ENCODE data around the gene GSG1L.

Gene GSG1L

GRCh38 chr16:28063591-28064061 lies at the start of gene GSG1L:
Gene GSG1L, minus strand, starts transcription at chr16:28063714. Its CDS starts 290 bp downstream, at chr16:28063424.
- no peak for DNase-seq (ENCODE audit: low spot score)

- no peak for DNase-seq (ENCODE audit: low spot score)
Observed at GRCh38 chr16:28112908-28113307, 49.4 kb upstream of the GSG1L start.

- no peak for DNase-seq (ENCODE audit: low spot score)
Observed at GRCh38 chr16:28110977-28111376, 47.5 kb upstream of the GSG1L start.

- DNase-seq (ENCODE audit: low spot score) = no peak
Observed at GRCh38 chr16:28110479-28110878, 47.0 kb upstream of the GSG1L start.

DNA sequence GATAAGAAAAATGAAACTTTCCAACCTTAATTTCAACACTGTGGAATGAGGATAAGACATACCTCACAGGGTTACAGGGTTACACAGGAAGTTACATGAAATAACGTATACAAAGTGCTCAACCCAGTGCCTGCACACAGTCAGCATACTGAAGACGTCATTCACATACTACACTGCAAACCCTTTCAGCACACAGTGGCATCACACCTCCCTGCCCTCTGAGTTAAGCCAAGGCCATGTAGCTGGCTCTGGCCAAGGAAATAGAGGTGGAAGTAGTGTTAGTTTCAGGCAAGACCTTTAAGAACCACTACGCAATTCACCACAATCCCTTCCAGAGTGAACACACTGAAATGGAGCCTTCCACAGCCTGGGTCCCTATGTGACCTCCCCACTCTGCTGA lies 46.6 kb upstream of the GSG1L start:
- DNase-seq (ENCODE audit: low spot score) = no peak

DNA sequence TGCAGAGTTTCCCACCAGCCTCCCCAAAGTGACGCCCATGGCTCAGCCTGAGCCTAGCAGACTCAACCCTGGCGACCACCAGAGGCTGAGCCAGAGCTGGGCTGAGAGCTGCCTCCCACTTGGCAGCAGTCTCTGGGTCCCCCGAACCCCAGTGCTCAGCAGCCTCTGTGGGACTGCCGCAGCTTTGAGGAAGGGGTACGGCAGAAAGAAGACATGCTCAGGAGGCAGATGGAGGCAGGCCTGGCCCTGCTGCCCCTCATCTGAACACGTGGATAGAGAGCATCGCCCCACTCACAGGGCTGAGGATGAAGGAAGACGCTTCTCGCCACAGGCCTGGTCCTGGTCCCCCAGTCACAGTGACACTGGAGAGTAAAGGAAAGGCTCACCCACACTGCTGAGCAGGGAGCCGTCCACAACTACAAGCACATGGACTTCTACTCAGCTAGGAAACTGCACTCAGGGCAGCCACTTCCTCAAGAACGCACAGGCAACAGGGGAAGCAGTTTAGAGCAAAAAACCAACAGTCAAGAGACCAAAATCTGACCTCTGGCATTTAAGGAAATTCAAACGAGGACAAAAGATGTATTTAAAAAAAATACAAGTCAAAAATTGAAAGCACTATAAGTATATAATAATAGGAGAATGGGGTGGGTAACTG lies 45.2 kb upstream of the GSG1L start:
- no peak for DNase-seq (ENCODE audit: low spot score)

- no peak for DNase-seq (ENCODE audit: low spot score)
Observed at GRCh38 chr16:28107232-28107631, 43.7 kb upstream of the GSG1L start.

DNA sequence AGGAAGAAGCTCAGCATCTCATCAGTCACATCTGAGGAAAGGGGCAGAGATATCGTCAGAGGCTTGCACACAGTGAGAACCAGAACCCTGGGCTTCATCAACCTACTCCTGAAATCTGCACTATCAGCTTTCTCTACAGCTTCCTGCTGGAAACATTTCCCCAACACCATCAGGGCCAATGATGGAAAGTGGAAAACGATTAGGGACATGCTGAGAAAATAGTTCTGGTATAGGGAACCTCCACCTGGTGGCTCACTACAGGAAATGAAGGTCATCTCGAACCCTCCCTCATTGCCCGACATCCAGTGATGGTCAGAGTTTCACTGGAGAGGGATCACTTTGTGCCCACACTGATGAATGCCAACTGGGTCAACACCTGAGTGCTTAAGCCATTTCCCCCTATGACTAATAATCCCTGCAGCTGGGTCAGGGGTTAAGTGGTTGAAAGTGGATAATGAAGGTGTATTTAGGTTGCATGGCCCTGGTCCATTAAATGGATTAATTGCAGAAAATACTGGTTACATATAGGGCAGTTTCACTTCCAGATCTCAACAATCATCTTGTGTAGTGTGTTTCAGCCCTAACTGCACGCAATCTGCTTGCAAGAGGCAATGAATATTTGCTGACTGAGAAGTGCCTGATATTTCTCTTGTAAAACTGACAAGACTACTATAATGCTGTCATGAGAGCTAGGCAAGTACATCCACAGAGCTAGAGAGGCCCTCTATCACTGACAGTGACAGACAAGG lies 43.1 kb upstream of the GSG1L start:
- DNase-seq (ENCODE audit: low spot score) = peak; percentile 3

DNA sequence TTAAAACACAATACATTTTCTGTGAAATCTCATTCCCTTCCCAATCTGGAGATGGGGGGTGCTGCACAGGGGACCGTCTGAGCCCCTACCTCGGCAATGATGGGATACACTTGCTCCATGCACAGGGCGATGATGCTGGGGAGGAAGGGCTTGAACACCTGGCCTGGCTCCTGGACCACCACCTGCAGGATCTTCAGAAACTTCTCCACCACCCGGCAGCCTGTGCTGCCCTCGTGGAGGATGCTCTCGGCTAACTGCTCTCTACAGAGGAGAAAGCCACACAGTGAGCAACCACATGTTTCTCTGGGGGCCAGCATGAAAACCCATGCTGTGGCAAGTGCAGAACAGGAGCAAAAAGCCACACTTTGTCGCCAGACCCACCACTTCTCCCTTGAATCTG lies 42.4 kb upstream of the GSG1L start:
- no peak for DNase-seq (ENCODE audit: low spot score)

- DNase-seq (ENCODE audit: low spot score) = no peak
Observed at GRCh38 chr16:28105297-28105696, 41.8 kb upstream of the GSG1L start.

DNA sequence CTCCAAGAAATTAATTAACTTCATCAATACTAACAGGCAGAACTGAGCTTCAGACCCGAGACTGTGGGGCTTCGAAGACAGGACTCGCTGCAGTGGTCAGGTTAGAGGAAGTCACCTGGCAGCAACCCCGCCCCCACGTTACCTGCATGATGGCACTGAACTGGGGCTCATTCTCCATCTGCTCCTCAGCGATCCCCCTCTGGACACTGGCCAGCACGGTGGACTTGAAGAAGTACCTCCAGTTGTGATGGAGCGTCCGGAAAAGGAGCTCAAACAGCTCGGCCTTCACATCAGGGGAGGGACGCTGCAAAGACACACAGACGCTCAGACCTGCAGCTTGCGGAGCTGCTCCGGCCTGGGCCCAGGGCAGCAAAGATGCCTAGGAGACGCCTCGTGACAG lies 40.9 kb upstream of the GSG1L start:
- no peak for DNase-seq (ENCODE audit: low spot score)

GRCh38 chr16:28103516-28104170 lies 40.1 kb upstream of the GSG1L start:
- DNase-seq (ENCODE audit: low spot score) = no peak

DNA sequence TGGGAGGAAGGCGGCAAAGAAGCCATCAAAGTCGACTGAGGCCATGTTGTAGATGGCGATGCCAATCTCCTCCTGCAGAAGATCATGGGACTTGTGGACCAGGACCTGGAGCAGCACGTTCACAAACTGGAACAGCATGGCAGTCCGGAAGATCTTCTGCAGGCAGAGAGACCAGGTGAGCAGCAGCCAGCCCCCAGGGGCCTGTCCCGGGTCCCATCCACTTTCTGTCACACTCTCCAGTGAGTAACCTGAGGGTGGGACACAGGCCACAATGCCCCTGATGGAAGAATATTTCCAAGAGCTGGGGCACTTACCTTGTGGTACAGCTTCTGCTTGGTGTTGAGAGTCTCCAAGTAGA lies 38.0 kb upstream of the GSG1L start:
- no peak for DNase-seq (ENCODE audit: low spot score)

DNA sequence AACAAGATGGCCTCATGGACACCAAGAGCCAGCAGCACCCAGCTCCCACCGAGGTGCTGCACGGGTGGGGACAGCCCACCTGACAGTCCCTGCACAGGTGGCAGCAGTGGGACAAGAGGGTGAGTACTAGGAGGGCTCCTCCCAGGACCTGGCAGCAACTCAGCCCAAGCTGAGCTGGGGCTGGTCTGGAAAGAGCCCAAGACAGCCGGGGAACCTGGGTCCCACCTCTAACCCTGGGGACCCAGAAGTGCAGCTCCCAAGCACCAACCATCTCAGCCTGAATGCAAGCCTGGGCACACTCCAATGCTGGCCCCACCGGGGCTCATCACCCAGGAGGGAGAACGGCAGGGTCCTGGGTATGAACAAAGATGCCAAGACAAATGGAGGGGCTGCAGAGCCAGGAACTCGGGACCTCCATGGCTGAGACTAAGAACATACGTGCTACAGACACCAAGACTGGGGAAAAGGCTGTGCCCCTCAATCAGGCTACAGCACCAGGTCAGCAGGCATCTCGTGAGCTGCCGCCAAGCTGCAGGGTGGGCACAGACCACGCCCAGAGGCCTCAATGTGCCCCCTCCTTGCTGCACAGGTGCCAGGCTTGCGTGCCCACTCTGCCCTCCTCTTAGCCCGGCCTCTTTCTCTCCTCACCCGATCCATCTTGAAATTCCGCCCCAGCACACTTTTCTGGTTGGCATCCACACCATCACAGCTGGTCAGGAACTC lies 37.5 kb upstream of the GSG1L start:
- DNase-seq (ENCODE audit: low spot score) = no peak

- DNase-seq (ENCODE audit: low spot score) = no peak
Observed at GRCh38 chr16:28098959-28099945, 35.7 kb upstream of the GSG1L start.

DNA sequence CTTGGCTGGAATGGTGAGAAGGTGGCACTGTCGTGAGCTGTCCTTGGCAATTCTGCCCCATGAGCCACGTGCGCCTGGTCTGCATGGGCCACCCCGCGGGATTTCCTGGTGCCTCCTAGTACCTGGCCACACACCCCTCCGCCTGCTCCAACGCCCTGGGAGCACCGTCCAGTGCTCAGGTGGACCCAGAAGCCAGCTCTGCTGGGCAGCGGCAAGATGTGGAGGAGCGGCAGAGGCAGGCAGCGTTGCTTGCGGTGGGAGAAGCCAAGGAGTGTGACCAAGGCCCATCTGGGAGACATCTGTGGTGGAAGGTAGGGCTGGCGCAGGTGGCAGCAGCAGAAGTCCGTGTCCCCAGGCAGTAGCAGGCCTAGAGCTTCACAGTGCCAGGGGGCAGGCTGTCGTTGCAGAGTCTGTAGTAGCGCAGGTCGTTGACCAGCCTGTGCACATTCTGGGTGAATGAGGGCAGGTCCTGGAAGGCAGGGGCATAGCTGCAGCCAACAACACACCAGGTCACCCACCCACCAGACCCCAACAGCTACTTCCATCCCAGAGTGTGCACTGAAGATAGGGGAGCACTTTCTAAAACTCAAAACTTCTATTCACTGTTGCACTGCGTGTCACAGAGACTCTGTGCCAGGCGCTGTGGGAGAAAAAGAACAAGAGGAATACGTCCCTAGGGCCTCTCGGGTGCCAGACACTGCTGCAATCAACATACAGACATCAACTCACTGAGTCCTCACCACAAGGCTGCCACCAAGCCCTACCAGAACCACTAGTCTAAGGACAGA lies 34.9 kb upstream of the GSG1L start:
- no peak for DNase-seq (ENCODE audit: low spot score)

DNA sequence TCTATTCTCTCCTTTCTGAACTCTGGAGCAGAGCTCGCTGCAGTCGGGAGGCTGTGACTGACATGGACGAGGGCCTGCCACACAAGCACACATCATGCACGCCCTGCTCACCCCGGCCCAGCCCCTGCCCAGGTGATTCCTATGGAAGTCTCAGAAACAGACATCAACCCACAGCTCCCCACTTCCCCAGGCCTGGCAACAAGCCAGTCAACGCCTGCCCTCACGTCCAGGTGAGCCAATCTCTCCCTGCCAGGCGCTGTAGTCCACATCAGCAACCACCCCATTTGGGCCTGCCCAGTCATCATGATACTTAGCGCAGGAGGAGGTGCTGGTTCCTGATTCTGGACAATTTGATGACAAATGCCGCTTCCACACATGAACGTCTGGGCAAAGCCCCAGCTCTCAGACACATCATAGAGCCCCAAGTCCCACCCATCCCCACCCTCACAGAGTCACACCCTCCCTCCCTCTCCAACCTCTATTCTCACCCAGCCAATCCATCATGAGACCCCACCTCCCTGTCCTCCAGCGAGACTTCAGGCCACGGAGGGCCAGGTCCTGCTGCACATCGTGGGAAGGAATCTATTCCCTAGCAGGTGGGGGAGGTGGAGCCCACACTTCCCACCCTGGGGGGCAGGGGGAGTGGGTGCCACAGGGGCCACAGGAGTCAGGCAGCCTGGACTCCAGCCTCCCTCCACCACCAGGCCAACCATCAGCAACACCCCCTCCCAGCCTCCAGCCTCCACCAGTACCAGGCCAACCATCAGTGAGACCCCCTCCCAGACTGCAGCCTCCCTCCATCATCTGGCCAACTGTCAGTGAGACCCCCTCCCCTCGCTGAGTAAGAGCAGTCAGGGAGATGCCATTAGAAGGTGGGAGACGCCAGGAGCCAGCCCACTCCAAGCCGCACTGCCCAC lies 33.7 kb upstream of the GSG1L start:
- no peak for DNase-seq (ENCODE audit: low spot score)

GRCh38 chr16:28093385-28093725 lies 29.8 kb upstream of the GSG1L start:
- DNase-seq (ENCODE audit: low spot score) = no peak

DNA sequence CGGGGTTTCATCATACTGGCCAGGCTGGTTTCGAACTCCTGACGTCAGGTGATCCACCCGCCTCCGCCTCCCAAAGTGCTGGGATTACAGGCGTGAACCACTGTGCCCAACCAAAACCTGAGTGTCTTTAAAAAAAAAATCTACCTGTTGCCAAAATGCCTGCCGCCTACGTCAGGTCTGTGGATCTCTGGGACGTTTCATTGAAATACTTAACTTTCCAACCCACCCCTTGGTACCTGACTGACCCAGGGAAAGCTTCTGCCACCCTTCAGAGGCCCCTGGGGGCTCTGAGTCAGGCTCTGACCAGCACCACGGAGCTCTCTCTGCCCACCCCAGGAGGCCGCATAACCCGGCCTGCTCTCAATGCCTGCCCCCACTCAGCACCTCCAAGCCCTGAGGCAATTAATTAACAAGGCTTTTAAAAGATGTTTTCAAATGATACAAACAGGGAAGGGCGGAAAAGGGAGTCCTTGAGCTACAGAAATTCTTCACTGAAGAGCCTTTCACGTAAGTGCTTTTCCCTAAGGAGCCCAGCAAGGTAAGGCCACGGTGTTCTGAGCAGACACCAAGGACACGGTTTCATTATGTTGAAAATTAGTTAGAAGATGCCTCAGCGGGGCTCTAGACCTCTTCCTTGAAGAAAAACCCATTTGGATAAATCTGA lies 29.3 kb upstream of the GSG1L start:
- DNase-seq (ENCODE audit: low spot score) = no peak

Measured in kidney tubule cell (primary cell).